NCI-H510A (cell line): Measurements from ENCODE around the gene PLEKHG4B.
A peak's percentile ranks its signal among the peaks of the same experiment; 100 is the strongest.

Experiments used
- DNase-seq: peaks from one replicate; lab custom pipeline; 2025; lab: John Stamatoyannopoulos, UW

The PLEKHG4B gene

GRCh38 chr5:189976-190365 is 98.0 kb downstream of the PLEKHG4B start:
- DNase-seq, result no peak

- DNase-seq, result no peak
Observed at GRCh38 chr5:190366-191035, 98.5 kb downstream of the PLEKHG4B start.

- no peak for DNase-seq
Observed at GRCh38 chr5:191036-191948, 99.3 kb downstream of the PLEKHG4B start, which contains the start of gene LRRC14B. LRRC14B (plus strand) TSS chr5:191495; CDS start chr5:191539, 44 bp downstream.

GRCh38 chr5:191949-192690 is 100.2 kb downstream of the PLEKHG4B start:
- DNase-seq, result no peak

GRCh38 chr5:192691-192969 is 100.7 kb downstream of the PLEKHG4B start:
- DNase-seq, result no peak

GRCh38 chr5:192970-193831 is 101.2 kb downstream of the PLEKHG4B start:
- DNase-seq, result no peak

- DNase-seq, result no peak
Observed at GRCh38 chr5:194102-194501, 102.1 kb downstream of the PLEKHG4B start.

- no peak for DNase-seq
Observed at GRCh38 chr5:194603-195209, 102.7 kb downstream of the PLEKHG4B start.

GRCh38 chr5:195401-196160 is 103.6 kb downstream of the PLEKHG4B start:
- no peak for DNase-seq

- no peak for DNase-seq
Observed at GRCh38 chr5:196350-196749, 104.4 kb downstream of the PLEKHG4B start.

- peak; percentile 61 for DNase-seq
Observed at GRCh38 chr5:197031-197430, 105.1 kb downstream of the PLEKHG4B start.

- no peak for DNase-seq
Observed at GRCh38 chr5:197892-198489, 106.0 kb downstream of the PLEKHG4B start.

GRCh38 chr5:198516-199196 is 106.7 kb downstream of the PLEKHG4B start:
- no peak for DNase-seq

- DNase-seq, result no peak
Observed at GRCh38 chr5:199197-199949, 107.4 kb downstream of the PLEKHG4B start.

GRCh38 chr5:199950-200645 is 108.1 kb downstream of the PLEKHG4B start:
- no peak for DNase-seq

GRCh38 chr5:200985-201384 is 109.0 kb downstream of the PLEKHG4B start:
- no peak for DNase-seq

- no peak for DNase-seq
Observed at GRCh38 chr5:201672-202071, 109.7 kb downstream of the PLEKHG4B start.

- DNase-seq, result no peak
Observed at GRCh38 chr5:203246-203930, 111.4 kb downstream of the PLEKHG4B start.
